ENCODE data around the gene PAQR7.

DNA sequence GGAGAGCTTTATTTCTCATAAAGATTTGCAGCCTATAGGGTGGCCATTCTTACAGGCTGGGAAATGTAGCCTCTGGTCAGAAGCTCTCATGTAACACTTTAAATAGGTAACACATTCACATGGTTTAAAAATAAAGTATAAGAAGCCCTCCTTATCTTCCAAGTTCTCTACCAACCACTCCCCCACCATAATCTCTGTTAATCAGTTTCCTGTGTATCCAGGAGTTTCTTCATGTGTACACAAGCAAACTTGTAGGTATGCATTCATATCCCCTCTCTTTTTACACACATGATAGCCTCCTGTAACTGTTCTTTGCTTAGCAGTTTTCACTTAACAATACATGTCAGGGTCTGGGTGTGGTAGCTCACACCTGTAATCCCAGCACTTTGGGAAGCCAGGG, 35.7 kb upstream of the PAQR7 start:
- no peak for TF ChIP-seq CTCF (conservative IDR thresholded peaks at IDR 0.05; ENCODE audit: low read depth, low read length)
- TF ChIP-seq EZH2phosphoT487 (IDR thresholded peaks at IDR 0.05; ENCODE audit: borderline replicate concordance, low read length), result no peak
- TF ChIP-seq EZH2 (IDR thresholded peaks at IDR 0.05; ENCODE audit: low read length, unreplicated experiment), result no peak

Data from PC-3 (cell line).